Activated gamma-delta T cell treated with Interleukin-2 at 50 U/mL for 16 hours (primary cell): Measurements from ENCODE around the gene TMEM19.

Experiments
- DNase-seq: peaks from one replicate; pipeline ENCODE4 v3.0.0-alpha.2; 2020

TMEM19 gene

DNA sequence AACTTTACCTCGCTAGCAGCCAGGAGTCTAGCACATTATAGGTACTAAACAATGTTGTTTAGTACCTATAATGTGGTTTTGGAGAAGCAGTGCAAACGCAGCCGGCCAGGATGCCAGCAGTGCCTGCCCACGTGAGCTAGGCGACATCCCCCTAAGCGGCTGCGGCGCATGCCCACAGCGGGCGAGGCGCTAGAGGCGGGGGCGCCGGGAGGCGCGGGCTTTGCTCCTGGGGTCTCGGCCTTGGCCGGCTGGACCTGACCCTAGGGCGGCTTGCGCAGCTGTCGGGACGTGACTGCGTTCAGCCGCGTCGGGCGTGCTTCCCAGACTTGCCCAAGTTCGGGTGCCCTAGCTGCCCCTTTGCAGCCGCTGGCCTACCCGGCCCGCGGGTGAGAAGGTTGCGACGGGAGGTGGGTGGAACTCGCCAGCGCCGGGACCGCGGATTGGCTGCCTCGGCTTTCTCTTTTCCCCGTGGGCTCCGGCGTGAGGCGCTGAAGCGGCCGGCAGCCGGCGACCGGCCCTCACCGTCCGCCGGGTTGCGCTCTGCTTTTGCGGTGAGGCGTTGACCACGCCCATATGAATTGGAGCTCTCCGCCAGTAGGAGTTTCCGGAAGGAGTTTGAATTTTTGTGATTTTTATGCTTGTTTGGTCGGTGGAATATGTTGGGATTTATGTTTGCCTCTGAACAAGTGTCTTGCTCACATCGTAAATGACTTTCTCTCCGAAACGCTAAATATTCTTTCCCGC lies at the start of gene TMEM19:
TSS of gene TMEM19 (plus strand) at position 169 of the 744 bp plus-strand sequence. CDS start 599 bp downstream, outside the sequence.
- DNase-seq = peak; percentile 79

DNA sequence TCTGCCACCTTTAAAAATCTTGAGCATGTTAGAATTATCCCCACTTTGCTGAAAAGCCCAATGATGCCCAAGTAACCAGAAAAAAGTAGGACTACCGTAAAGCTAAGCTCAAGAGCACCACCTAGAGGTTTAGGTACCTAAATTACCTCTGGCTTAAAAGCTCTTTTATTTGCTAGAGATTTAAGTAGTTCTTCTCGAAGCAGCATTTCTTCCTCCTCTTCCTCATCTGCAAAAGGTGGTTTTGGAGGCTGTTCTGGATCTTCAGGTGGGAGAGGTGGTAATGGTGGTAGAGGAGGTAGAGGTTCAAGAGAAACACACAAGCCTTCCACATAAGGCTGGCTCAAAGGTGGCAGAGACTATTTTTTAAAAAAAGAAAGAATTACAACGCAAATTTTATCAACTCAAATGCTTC lies 49.2 kb upstream of the TMEM19 start:
- DNase-seq = no peak

GRCh38 chr12:71638499-71638898 lies 47.4 kb upstream of the TMEM19 start:
- no peak for DNase-seq

DNA sequence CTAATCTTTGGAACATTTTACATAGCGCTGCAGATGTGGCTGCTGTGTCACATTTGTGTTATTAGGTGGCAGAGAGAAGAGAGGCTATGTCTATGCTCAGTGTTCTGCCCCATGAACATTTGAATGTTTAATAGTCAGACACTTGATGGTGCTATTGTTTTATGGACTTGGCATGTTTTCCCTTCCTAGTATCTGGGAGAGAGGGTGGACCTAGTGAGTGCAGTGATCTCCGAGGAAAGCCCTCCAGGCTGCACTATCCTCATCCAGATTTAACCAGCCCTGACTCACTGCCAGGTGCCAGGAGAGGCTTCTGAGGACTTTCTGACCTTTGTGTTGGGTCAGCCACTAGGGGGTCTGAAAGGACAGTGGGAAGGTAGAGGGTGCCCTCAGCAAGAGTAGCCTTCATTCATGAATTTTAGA lies 46.5 kb upstream of the TMEM19 start:
- DNase-seq = no peak

DNA sequence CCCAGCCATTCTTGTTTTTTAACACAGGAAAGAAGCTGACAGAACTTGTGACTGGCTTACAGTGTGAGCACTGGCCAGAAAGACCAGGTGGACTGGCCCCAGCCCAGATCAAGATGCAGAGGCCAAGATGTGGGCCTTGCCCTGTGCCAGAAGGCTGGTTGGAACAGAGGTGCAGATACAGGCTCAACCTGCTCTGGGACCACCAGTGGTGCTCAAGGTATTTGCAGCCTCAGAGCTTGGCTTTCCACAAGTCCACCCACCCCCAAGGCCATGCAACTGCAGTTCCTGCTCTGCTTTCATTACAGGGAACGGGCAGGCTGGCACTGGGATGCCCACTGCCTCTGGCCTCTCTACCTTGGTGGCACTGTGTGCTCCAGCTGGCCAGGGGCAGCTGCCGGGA lies 45.6 kb upstream of the TMEM19 start:
- DNase-seq = no peak

DNA sequence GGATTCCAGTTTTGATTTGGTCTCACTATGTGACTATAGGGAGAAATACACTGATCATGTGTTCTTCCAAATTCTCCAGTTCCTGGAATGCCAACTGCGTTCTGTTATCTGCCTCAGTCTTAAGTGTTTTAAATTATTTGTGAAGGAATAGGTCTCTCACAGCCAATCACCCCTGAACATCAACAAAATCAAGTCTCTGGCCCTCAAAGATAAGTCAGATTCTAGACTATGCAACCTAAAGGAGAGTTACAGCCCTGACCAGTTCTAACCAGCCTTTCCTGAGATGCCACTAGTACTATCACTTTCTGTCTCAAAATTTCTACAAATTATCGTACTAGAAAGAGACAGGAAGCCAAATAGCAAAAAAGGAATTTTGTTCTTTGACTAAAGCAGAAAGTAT lies 44.5 kb upstream of the TMEM19 start:
- DNase-seq = no peak

GRCh38 chr12:71642264-71642663 lies 43.6 kb upstream of the TMEM19 start:
- DNase-seq = no peak

DNA sequence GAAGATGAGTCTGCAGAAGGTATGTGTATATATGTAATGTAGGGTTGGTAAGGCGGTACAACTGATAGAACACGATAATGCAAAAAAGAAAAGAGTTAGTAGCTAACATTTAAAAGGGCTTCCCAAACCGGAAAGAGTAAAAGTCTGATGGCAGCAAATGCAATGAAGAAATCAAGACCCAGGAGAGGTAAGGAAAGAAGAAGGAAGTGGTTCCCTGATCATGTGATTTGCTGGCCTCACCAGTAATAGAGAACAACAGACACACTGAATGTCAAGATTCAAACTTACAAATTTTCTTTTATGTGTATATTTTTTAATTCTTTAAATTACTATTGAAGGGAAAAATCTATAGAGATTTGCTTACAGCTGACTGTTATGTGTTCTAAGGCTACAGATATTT lies 40.6 kb upstream of the TMEM19 start:
- no peak for DNase-seq

DNA sequence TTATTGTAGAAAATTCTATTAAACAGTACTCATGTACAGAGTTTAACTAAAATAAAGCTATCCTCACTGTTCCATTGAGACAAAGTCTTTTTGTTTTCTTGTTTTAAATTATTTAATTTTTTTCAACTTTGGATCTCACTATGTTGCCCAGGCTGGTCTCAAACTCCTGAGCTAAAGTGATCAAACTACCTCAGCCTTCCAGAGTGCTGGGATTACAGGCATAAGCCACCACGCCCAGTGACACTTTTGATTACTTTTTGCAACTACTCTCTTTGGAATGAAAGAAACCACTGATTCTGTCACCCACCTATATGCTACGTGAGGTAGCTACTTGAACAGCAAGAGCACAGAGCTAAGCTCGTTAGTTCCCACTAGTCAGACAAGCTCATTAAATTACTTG lies 39.4 kb upstream of the TMEM19 start:
- DNase-seq = no peak

GRCh38 chr12:71648537-71648936 lies 37.3 kb upstream of the TMEM19 start:
- no peak for DNase-seq

GRCh38 chr12:71649401-71649800 lies 36.5 kb upstream of the TMEM19 start:
- no peak for DNase-seq

GRCh38 chr12:71652656-71653055 lies 33.2 kb upstream of the TMEM19 start:
- DNase-seq = no peak

GRCh38 chr12:71653137-71653536 lies 32.7 kb upstream of the TMEM19 start:
- DNase-seq = no peak

- DNase-seq = no peak
Observed at GRCh38 chr12:71654200-71654599, 31.7 kb upstream of the TMEM19 start.

- no peak for DNase-seq
Observed at GRCh38 chr12:71655495-71655894, 30.4 kb upstream of the TMEM19 start.

DNA sequence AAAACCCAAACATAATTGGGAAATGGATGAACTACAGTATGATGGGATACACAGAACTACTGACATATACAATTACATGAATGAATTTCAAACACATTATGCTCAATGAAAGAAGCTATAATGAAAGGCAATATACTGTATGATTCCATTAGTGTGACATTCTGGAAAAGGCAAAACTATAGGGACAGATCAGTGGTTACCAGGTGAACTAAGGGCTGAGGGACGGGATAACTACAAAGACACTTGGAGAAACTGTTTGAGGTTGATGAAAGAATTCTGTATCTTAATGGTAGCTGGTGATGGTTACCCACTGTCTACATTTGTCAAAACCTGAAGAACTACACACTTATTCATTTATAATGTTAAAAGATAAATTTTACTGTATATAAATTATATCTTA lies 30.0 kb upstream of the TMEM19 start:
- DNase-seq = no peak

- DNase-seq = no peak
Observed at GRCh38 chr12:71656740-71657139, 29.1 kb upstream of the TMEM19 start.

DNA sequence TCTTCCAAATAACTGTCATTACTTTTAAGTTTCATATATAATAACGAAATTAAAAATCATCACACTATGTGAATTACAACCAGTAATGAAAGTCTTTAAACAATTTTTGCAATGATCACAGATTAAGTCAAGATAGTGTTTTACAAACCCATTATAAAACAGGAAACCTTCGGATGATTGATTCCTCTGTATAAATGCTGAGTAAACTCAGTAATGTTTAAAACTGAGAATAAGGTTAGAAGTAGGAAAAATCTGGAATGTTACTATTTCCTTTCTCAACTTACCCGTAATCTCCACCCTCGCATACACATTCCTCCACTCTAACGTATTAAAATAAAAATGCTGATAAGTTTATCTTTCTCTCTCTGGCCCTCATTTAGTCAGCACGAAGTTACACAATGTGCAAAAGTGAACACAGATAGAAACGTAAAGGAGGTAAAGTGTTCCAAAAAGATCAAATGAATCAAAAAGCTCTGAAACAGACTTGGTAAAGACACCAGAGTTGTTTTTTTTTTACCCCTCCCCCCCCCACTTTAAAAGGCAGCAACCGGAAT lies 23.8 kb upstream of the TMEM19 start:
- DNase-seq = no peak

- peak; percentile 51 for DNase-seq
Observed at GRCh38 chr12:71662849-71663560, 22.9 kb upstream of the TMEM19 start.

DNA sequence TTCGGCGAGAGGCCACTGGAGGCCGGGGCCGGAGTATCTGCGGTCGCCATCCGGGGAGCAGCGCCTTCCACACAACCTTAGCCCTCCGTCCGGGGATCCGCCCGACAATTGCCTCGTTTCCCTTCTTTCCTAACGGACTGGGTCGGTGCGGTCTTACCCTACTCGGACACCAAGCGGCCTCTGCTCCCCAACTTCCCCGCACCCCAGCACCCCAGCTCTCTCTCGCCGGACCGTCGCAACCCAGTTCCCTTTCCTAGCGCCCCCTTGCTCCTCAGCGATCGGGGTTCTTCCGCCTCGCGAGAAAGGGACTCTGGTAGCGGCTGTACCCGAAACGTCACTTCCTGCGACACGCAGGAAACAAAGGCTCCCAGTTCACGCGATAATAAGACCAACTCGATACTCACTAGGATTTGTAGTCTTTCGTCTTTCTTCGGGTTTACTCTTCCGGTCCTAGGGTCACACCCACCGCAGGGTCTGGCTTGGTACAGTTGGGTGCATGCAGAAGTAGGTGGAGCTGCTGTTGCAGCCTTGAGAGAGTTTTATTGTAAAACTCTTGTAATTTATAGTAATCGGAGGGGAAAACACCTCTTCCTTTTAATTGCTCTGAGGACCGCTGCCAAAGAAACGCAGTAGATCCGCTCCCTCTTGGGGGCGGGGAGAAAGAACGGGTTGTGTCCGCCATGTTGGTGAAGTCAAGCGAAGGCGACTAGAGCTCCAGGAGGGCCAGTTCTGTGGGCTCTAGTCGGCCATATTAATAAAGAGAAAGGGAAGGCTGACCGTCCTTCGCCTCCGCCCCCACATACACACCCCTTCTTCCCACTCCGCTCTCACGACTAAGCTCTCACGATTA lies 22.1 kb upstream of the TMEM19 start, which contains the start of the genes THAP2 and ZFC3H1:
TSS of gene THAP2 (plus strand) at position 741 of the 850 bp plus-strand sequence. CDS start 209 bp downstream, outside the sequence.
TSS of gene ZFC3H1 (minus strand) at position 288 of the 850 bp plus-strand sequence. CDS start at position 50, 238 bp downstream.
- peak; percentile 87 for DNase-seq

DNA sequence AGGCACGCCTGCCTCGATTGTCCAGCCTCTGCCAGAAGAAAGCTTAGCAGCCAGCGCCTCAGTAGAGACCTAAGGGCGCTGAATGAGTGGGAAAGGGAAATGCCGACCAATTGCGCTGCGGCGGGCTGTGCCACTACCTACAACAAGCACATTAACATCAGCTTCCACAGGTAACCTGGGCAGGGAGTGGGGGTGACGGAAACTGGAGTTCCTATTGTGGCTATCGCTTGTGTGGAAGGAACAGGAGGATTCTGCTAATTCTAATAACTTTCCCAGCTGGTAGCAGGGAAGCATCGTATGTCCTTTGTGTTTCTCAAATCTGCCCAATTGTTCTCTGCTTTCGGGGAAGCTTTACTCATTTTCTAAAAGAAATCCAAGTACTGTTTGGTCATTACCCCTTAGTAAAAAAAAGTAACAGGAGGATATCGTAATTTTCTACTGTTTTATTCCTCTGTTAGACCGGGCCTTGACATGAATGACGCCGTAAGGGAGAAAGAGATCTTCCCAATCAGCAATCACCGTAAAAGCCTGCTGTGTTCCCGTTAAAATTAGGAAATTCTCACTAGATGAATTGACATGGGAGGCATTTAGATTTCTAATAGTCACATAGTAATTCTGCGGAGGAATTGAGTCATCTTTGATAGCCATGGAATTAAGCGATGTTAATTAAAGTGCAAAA lies 21.3 kb upstream of the TMEM19 start:
- DNase-seq = no peak

- no peak for DNase-seq
Observed at GRCh38 chr12:71665090-71665463, 20.8 kb upstream of the TMEM19 start.
